Osteoblast (primary cell): ENCODE results near the gene KDM7A. TPM values are rescaled to one million over a fixed set of nuclear protein-coding genes. Genes with fewer than 3 reads are reported as not detected.

Experiments used
- DNase-seq: peaks from one replicate; pipeline ENCODE4 v3.0.0; 2011; ENCODE audit warnings: low spot score, mixed read lengths; ENCODE audit not compliant: insufficient read length; ENCODE audit errors: missing footprints
- H2AFZ ChIP-seq: 2 replicates; pipeline ENCODE4 v1.6.0; 2011; ENCODE audit warnings: mild to moderate bottlenecking, low read length
- H3K27ac ChIP-seq: 2 replicates; pipeline ENCODE4 v1.5.1; 2011; ENCODE audit warnings: mild to moderate bottlenecking, low read depth, low read length, moderate library complexity
- H3K27me3 ChIP-seq: 2 replicates; pipeline ENCODE4 v1.6.0; 2012; ENCODE audit warnings: mild to moderate bottlenecking, control low read depth, inconsistent platforms, low read length, moderate library complexity; ENCODE audit not compliant: insufficient read depth
- H3K36me3 ChIP-seq: 2 replicates; pipeline ENCODE4 v1.5.1; 2011; ENCODE audit warnings: mild to moderate bottlenecking, low read length, control low read depth, moderate library complexity; ENCODE audit not compliant: insufficient read depth
- H3K4me1 ChIP-seq: 2 replicates; pipeline ENCODE4 v1.5.1; 2011; ENCODE audit warnings: mild to moderate bottlenecking, low read length, control low read depth, moderate library complexity; ENCODE audit not compliant: insufficient read depth
- H3K4me2 ChIP-seq: 2 replicates; pipeline ENCODE4 v1.6.0; 2011; ENCODE audit warnings: mild to moderate bottlenecking, low read length; ENCODE audit not compliant: insufficient read depth
- H3K4me3 ChIP-seq: fragments of 200-600 bp; sonication (generic); 3 replicates; pipeline ENCODE4 v1.5.1; 2012; ENCODE audit warnings: mild to moderate bottlenecking, low read length, inconsistent platforms; ENCODE audit not compliant: insufficient read depth
- H3K79me2 ChIP-seq: 2 replicates; pipeline ENCODE4 v1.6.0; 2012; ENCODE audit warnings: mild to moderate bottlenecking, low read length, control low read depth, inconsistent platforms; ENCODE audit not compliant: insufficient read depth
- H3K9me3 ChIP-seq: 2 replicates; pipeline ENCODE4 v1.5.1; 2011; ENCODE audit warnings: low read depth, low read length, control low read depth
- H4K20me1 ChIP-seq: 2 replicates; pipeline ENCODE4 v1.6.0; 2012; ENCODE audit warnings: mild to moderate bottlenecking, low read length, control low read depth; ENCODE audit not compliant: insufficient read depth
- CTCF ChIP-seq: IDR thresholded peaks from 2 replicates; pipeline ENCODE4 v1.5.1; 2011; ENCODE audit warnings: mild to moderate bottlenecking, low read depth, low read length, moderate library complexity; ENCODE audit errors: extremely low read depth
- total RNA-seq: library from RNA; depleted of rRNA; stranded (reverse); fragments of >200 nt; gene quantifications from 2 replicates; pipeline ENCODE4 v1.2.3, GENCODE V29; 2012

The KDM7A gene
- total RNA-seq, 1 donor, result 13.4 TPM

- H3K4me2 ChIP-seq, result no peak overlapping the region
- H3K4me3 ChIP-seq, result no peak overlapping the region
- no peak for TF ChIP-seq CTCF
- H3K79me2 ChIP-seq, result no peaks in the 10 kb centered on the region
- H3K4me1 ChIP-seq, result peaks cover 13% of the 10 kb centered on the region
- DNase-seq, result no peak
- H3K27me3 ChIP-seq, result peaks cover 5% of the 10 kb centered on the region
- no peak overlapping the region for H2AFZ ChIP-seq
- no peaks in the 10 kb centered on the region for H4K20me1 ChIP-seq
- H3K36me3 ChIP-seq, result no peaks in the 10 kb centered on the region
- H3K9me3 ChIP-seq, result no peaks in the 10 kb centered on the region
- no peak overlapping the region for H3K27ac ChIP-seq
Measured at GRCh38 chr7:140211698-140212097, 34.9 kb upstream of the KDM7A start.

- no peak overlapping the region for H3K4me2 ChIP-seq
- no peak for DNase-seq
- no peaks in the 10 kb centered on the region for H3K36me3 ChIP-seq
- no peaks in the 10 kb centered on the region for H3K9me3 ChIP-seq
- no peak overlapping the region for H3K4me3 ChIP-seq
- peaks cover 8% of the 10 kb centered on the region for H3K27me3 ChIP-seq
- no peak overlapping the region for H2AFZ ChIP-seq
- H3K27ac ChIP-seq, result no peak overlapping the region
- H3K4me1 ChIP-seq, result peaks cover 13% of the 10 kb centered on the region
- H3K79me2 ChIP-seq, result no peaks in the 10 kb centered on the region
- no peaks in the 10 kb centered on the region for H4K20me1 ChIP-seq
- no peak for TF ChIP-seq CTCF
Measured at GRCh38 chr7:140209866-140210609, 33.3 kb upstream of the KDM7A start.

GRCh38 chr7:140206616-140207389 is 30.0 kb upstream of the KDM7A start:
- H3K79me2 ChIP-seq, result no peaks in the 10 kb centered on the region
- no peak overlapping the region for H2AFZ ChIP-seq
- peaks cover 11% of the 10 kb centered on the region for H3K27me3 ChIP-seq
- no peak for DNase-seq
- H3K36me3 ChIP-seq, result no peaks in the 10 kb centered on the region
- no peak overlapping the region for H3K4me3 ChIP-seq
- H3K9me3 ChIP-seq, result no peaks in the 10 kb centered on the region
- no peak overlapping the region for H3K4me2 ChIP-seq
- TF ChIP-seq CTCF, result no peak
- no peak overlapping the region for H3K27ac ChIP-seq
- H3K4me1 ChIP-seq, result no peaks in the 10 kb centered on the region
- no peaks in the 10 kb centered on the region for H4K20me1 ChIP-seq

- Histone ChIP-seq H3K27ac (no peak overlapping the region), H3K4me2 (no peak overlapping the region), H3K36me3 (no peaks in the 10 kb centered on the region), H4K20me1 (no peaks in the 10 kb centered on the region), H2AFZ (no peak overlapping the region), H3K27me3 (peaks cover 11% of the 10 kb centered on the region), H3K4me1 (peaks cover under 1% of the 10 kb centered on the region), H3K4me3 (no peak overlapping the region), H3K9me3 (no peaks in the 10 kb centered on the region), H3K79me2 (no peaks in the 10 kb centered on the region)
- no peak for TF ChIP-seq CTCF
- DNase-seq, result no peak
Measured at GRCh38 chr7:140205600-140205999, 28.8 kb upstream of the KDM7A start.
